ENCODE measurements around the gene TENM4.

GRCh38 chr11:79342686-79343085, 98.1 kb downstream of the TENM4 start:
- TF ChIP-seq RARB (CRISPR knock-in tag; IDR thresholded peaks at IDR 0.05): no peak
- no peak for TF ChIP-seq POU6F1 (CRISPR knock-in tag; IDR thresholded peaks at IDR 0.05; ENCODE audit: borderline replicate concordance, low read depth)
